Neural progenitor cell (in vitro differentiated cells): ENCODE results near the gene TANK. TPM values are rescaled to one million over a fixed set of nuclear protein-coding genes. Genes with fewer than 3 reads are reported as not detected.

Source experiments
- DNase-seq: peaks from one replicate; pipeline ENCODE4 v3.0.0-alpha.2; 2016; ENCODE audit warnings: low spot score
- H2AFZ ChIP-seq: fragments of 200-600 bp; sonication (generic); replicated peaks from 2 replicates; pipeline ENCODE4 v1.6.1; 2016; ENCODE audit warnings: antibody characterized with exemption
- H3F3A ChIP-seq: fragments of 200-600 bp; sonication (generic); 2 replicates; pipeline ENCODE4 v1.6.1; 2016; ENCODE audit warnings: antibody characterized with exemption, low read depth
- H3K27ac ChIP-seq: fragments of 200-600 bp; sonication (generic); 2 replicates; pipeline ENCODE4 v1.5.1; 2016; ENCODE audit warnings: mild to moderate bottlenecking
- H3K27me3 ChIP-seq: fragments of 200-600 bp; sonication (generic); 2 replicates; pipeline ENCODE4 v1.6.1; 2016; ENCODE audit warnings: mild to moderate bottlenecking, moderate library complexity
- H3K36me3 ChIP-seq: fragments of 200-600 bp; sonication (generic); 2 replicates; pipeline ENCODE4 v1.5.1; 2016
- H3K4me1 ChIP-seq: fragments of 200-600 bp; sonication (generic); 2 replicates; pipeline ENCODE4 v1.6.1; 2016; ENCODE audit warnings: mixed run types
- H3K4me2 ChIP-seq: fragments of 200-600 bp; sonication (generic); 2 replicates; pipeline ENCODE4 v1.6.1; 2016
- H3K4me3 ChIP-seq: fragments of 200-600 bp; sonication (generic); 2 replicates; pipeline ENCODE4 v1.5.1; 2016
- H3K79me2 ChIP-seq: fragments of 200-600 bp; sonication (generic); 2 replicates; pipeline ENCODE4 v1.6.1; 2016; ENCODE audit warnings: low read depth
- H3K9ac ChIP-seq: fragments of 200-600 bp; sonication (generic); 2 replicates; pipeline ENCODE4 v1.6.1; 2016
- H3K9me3 ChIP-seq: fragments of 200-600 bp; sonication (generic); 2 replicates; pipeline ENCODE4 v1.5.1; 2016; ENCODE audit warnings: low read depth
- H4K20me1 ChIP-seq: fragments of 200-600 bp; sonication (generic); 2 replicates; pipeline ENCODE4 v1.6.1; 2016; ENCODE audit warnings: low read depth
- H3K27ac Mint-ChIP-seq: 3 replicates; pipeline ENCODE4 v1.8.0; 2021; ENCODE audit warnings: mixed read lengths
- H3K27me3 Mint-ChIP-seq: 2 replicates; pipeline ENCODE4 v1.8.0; 2022; ENCODE audit warnings: low read depth, mild to moderate bottlenecking, inconsistent platforms, moderate library complexity, mixed read lengths; ENCODE audit not compliant: insufficient read depth
- H3K36me3 Mint-ChIP-seq: 3 replicates; pipeline ENCODE4 v1.8.0; 2021; ENCODE audit warnings: mixed read lengths
- H3K4me1 Mint-ChIP-seq: 3 replicates; pipeline ENCODE4 v1.8.0; 2021; ENCODE audit warnings: mixed read lengths
- H3K4me3 Mint-ChIP-seq: 3 replicates; pipeline ENCODE4 v1.8.0; 2021; ENCODE audit warnings: mild to moderate bottlenecking, moderate library complexity, mixed read lengths
- H3K9me3 Mint-ChIP-seq: 3 replicates; pipeline ENCODE4 v1.8.0; 2020; ENCODE audit warnings: mixed read lengths
- EZH2 ChIP-seq: fragments of 200-600 bp; sonication (generic); IDR thresholded peaks from 2 replicates; pipeline ENCODE4 v1.6.1; 2017; ENCODE audit warnings: antibody characterized with exemption, mild to moderate bottlenecking, moderate library complexity
- EZH2phosphoT487 ChIP-seq: fragments of 200-600 bp; sonication (generic); IDR thresholded peaks from 2 replicates; pipeline ENCODE4 v1.6.1; 2017; ENCODE audit warnings: antibody characterized with exemption
- total RNA-seq: library from RNA; depleted of rRNA; stranded (reverse); fragments of >200 nt; gene quantifications from 2 replicates; pipeline ENCODE4 v1.2.3, GENCODE V29; 2015; ENCODE audit warnings: low replicate concordance
- TF ChIP-seq, protein P1 (sequence below): fragments of 200-600 bp; sonication (generic); IDR thresholded peaks from 2 replicates; pipeline ENCODE4 v1.5.1; 2017; ENCODE audit warnings: antibody characterized with exemption, mild to moderate bottlenecking

Gene TANK
- total RNA-seq, 1 donor from 2014 or later = 43.5 TPM

DNA sequence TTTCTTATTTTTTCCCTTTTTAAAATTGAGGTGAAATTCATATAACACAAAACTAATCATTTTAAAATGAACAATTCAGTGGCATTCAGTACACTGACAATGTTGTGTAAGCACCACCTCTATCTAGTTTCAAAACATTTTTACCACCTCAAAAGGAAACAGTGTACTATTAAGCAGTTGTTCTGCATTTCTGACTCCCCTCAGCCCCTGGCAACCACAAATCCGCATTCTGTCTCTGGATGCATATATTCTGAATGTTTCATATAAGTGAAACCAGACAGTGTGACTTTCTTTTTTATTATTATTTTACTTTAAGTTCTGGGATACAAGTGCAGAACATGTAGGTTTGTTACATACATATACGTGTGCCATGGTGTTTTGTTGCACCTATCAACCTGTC lies 19.2 kb upstream of the TANK start:
- no peaks in the 10 kb centered on the region for H3K36me3 Mint-ChIP-seq
- no peaks in the 10 kb centered on the region for H3K4me1 ChIP-seq
- H3K27ac Mint-ChIP-seq = no peak overlapping the region
- H3F3A ChIP-seq = no peaks in the 10 kb centered on the region
- H3K4me3 Mint-ChIP-seq = no peak overlapping the region
- H3K36me3 ChIP-seq = no peaks in the 10 kb centered on the region
- H3K27me3 ChIP-seq = no peaks in the 10 kb centered on the region
- H4K20me1 ChIP-seq = no peaks in the 10 kb centered on the region
- H3K9me3 Mint-ChIP-seq = peaks cover 12% of the 10 kb centered on the region
- H3K9ac ChIP-seq = no peak overlapping the region
- TF ChIP-seq, protein P1, sequence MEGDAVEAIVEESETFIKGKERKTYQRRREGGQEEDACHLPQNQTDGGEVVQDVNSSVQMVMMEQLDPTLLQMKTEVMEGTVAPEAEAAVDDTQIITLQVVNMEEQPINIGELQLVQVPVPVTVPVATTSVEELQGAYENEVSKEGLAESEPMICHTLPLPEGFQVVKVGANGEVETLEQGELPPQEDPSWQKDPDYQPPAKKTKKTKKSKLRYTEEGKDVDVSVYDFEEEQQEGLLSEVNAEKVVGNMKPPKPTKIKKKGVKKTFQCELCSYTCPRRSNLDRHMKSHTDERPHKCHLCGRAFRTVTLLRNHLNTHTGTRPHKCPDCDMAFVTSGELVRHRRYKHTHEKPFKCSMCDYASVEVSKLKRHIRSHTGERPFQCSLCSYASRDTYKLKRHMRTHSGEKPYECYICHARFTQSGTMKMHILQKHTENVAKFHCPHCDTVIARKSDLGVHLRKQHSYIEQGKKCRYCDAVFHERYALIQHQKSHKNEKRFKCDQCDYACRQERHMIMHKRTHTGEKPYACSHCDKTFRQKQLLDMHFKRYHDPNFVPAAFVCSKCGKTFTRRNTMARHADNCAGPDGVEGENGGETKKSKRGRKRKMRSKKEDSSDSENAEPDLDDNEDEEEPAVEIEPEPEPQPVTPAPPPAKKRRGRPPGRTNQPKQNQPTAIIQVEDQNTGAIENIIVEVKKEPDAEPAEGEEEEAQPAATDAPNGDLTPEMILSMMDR = no peak
- TF ChIP-seq EZH2phosphoT487 (no peak), EZH2 (no peak)
- H3K9me3 ChIP-seq = no peaks in the 10 kb centered on the region
- no peak overlapping the region for H3K4me2 ChIP-seq
- peaks cover 3% of the 10 kb centered on the region for H3K27me3 Mint-ChIP-seq
- DNase-seq = no peak
- no peaks in the 10 kb centered on the region for H3K79me2 ChIP-seq
- no peak overlapping the region for H3K27ac ChIP-seq
- H3K4me1 Mint-ChIP-seq = peaks cover 5% of the 10 kb centered on the region
- H3K4me3 ChIP-seq = no peak overlapping the region
- H2AFZ ChIP-seq = no peak overlapping the region

DNA sequence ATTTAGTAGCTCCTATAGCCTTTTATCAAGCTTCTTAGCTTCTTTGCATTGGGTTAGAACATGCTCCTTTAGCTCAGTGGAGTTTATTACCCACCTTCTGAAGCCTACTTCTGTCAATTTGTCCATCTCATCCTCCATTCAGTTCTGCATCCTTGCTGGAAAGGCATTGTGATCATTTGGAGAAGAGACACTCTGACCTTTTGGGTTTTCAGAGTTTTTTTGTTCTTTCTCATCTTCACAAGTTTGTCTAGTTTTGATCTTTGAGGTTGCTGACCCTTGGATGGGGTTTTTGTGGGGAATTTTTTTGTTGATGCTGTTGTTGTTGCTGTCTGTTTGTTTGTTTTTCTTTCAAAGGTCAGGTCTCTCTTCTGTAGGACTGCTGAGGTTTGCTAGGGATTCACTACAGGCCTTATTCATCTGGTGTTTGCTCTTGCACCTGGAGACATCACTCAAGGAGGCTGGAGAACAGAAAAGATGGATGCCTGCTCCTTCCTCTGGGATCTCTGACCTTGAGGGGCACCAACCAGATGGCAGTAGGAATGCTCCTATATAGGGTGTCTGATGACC lies 13.9 kb upstream of the TANK start:
- H3K4me1 ChIP-seq = no peaks in the 10 kb centered on the region
- TF ChIP-seq, protein P1 = no peak
- TF ChIP-seq EZH2 (no peak), EZH2phosphoT487 (no peak)
- peaks cover 14% of the 10 kb centered on the region for H3K9me3 ChIP-seq
- Mint-ChIP-seq H3K4me1 (no peaks in the 10 kb centered on the region), H3K27me3 (peaks cover 3% of the 10 kb centered on the region), H3K4me3 (no peak overlapping the region), H3K27ac (no peak overlapping the region), H3K36me3 (no peaks in the 10 kb centered on the region), H3K9me3 (peaks cover 37% of the 10 kb centered on the region)
- no peaks in the 10 kb centered on the region for H3K27me3 ChIP-seq
- H3K9ac ChIP-seq = no peak overlapping the region
- H3K4me2 ChIP-seq = no peak overlapping the region
- no peaks in the 10 kb centered on the region for H3F3A ChIP-seq
- no peaks in the 10 kb centered on the region for H4K20me1 ChIP-seq
- H3K79me2 ChIP-seq = no peaks in the 10 kb centered on the region
- no peak overlapping the region for H3K27ac ChIP-seq
- peak overlapping the region; percentile 5 for H2AFZ ChIP-seq
- H3K4me3 ChIP-seq = no peak overlapping the region
- H3K36me3 ChIP-seq = no peaks in the 10 kb centered on the region
- no peak for DNase-seq

DNA sequence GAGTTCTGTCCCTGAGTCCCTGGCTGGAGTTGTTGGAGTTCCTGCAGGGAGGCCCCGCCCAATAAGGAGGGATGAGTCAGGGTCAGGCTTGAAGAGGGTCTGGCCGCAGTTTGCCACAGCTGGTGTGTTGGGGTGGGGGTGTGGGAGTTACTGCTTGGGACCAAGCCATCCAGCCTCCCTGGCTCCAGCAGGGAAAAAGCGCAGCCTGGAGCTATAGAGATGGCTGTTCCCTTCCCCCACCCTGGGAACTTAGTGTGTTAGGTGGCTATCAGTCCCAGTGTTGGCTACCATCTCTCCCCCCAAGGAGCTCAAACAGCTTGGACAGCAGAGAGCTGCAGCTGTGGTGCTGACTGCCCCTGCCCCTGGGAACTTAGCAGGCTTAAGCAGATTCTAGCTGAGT lies 13.2 kb upstream of the TANK start:
- Histone ChIP-seq H3K27me3 (no peaks in the 10 kb centered on the region), H3K9ac (no peak overlapping the region), H3F3A (no peaks in the 10 kb centered on the region), H3K27ac (no peak overlapping the region), H3K4me3 (no peak overlapping the region), H3K4me1 (no peaks in the 10 kb centered on the region), H3K36me3 (no peaks in the 10 kb centered on the region), H3K4me2 (no peak overlapping the region), H3K79me2 (no peaks in the 10 kb centered on the region), H2AFZ (no peak overlapping the region), H3K9me3 (peaks cover 17% of the 10 kb centered on the region), H4K20me1 (no peaks in the 10 kb centered on the region)
- Mint-ChIP-seq H3K9me3 (peaks cover 38% of the 10 kb centered on the region), H3K27ac (no peak overlapping the region), H3K4me1 (no peaks in the 10 kb centered on the region), H3K4me3 (no peak overlapping the region), H3K36me3 (no peaks in the 10 kb centered on the region), H3K27me3 (peaks cover 3% of the 10 kb centered on the region)
- TF ChIP-seq, protein P1 = no peak
- no peak for TF ChIP-seq EZH2phosphoT487
- TF ChIP-seq EZH2 = no peak
- no peak for DNase-seq
